GM12874 (cell line): ENCODE measurements around the gene ADD1.

Experiments
- CTCF ChIP-seq: IDR thresholded peaks from 2 replicates; pipeline ENCODE4 v1.5.1; 2011; ENCODE audit warnings: low read depth, mild to moderate bottlenecking, control low read depth, low read length, moderate library complexity; ENCODE audit not compliant: insufficient read depth

ADD1 gene

GRCh38 chr4:2804449-2804972, 39.1 kb upstream of the ADD1 start:
- no peak for TF ChIP-seq CTCF

DNA sequence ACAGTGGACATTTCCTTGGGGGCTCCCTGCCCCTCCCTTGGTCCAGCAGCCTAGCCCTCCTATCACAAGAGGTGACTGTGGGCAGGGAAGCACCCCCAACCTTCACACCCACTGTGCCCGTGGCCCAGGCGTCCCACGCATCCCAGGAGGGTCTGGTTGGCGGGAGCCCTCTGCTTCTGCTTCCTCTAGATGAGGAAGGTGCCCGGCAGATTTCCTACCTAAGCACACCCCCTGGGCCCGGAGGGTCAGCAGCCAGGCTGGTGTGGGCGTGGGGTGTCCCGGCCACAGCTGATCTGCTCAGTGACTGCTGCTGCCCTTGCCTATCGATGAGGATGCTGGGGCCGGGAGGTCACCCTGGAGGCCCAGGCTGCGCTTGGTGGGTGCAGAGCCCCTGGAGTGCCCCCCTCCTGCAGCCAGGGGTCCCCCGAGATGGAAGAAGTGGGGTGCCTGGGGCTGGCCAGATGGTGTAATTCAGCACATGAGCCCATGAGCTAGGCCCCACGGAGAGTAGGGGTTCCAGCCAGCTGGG, 38.6 kb upstream of the ADD1 start:
- no peak for TF ChIP-seq CTCF

GRCh38 chr4:2805712-2806389, 37.8 kb upstream of the ADD1 start:
- TF ChIP-seq CTCF = no peak

DNA sequence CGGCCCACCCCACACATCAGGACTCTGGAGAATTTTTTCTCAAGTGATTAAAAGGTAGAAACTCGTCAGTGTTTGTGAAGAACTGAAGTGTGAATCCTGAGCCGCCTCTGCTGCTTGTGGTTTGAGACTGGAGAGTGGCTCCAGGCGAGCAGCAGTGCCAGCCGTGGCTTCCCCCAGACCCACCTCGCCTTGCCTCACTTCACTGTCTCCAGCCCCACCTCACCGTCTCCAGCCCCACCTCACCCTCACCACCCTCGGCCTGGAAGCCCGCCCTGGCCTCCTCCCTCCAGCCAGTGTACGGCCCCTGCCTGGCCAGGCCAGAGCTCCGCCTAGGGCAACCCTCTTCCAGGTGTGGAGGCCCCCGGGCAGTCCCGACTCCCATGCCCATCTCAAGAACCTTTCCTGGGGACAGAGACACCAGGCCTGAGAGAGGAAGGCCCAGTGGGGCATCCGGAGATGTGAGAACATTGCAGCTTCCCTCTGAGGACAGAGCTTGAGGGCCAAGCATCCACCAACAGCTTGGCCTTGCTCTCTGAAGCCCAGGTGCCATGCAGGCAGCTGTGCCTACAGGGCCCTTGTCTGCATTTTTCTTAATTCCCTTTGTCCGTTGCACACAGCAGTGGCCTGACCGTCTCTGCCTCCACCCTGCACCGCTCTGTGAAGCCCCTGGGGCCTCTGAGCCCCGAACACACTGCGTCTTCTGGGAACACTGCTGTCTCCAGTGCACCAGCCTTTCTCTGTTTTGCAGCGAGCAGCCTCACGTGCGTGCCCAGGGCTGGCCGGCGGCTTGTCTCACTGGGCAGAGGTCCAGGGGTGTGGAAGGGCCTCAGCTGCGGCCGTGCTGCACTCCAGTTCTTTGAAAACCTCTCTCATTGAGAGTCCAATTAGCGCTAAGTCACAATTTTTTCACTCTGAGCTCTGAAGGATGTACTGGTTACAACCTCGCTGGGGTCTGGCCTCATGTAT, 37.0 kb upstream of the ADD1 start:
- no peak for TF ChIP-seq CTCF

DNA sequence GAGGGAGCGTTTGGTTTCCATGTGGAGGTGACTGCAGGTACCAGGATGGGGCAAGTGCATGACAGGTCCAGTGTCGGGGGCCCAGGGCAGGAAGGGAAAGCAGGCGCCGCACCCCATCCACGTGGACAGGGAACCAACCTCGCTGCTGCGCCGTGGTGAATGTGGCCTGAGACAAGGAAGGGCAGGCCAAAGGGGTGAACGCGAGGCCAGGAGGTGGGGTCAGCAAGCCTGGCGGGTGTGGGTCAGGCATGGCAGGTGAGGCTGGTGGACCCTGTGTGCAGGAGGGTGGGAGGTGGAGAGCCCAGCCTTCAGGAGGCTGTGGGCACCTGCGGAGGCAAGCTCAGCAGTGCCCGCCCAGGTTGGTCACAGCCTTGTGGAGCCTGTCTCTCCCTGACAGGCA, 36.1 kb upstream of the ADD1 start:
- no peak for TF ChIP-seq CTCF

- TF ChIP-seq CTCF = no peak
These were observed 35.6 kb upstream of the ADD1 start for GRCh38 chr4:2808001-2808400.

DNA sequence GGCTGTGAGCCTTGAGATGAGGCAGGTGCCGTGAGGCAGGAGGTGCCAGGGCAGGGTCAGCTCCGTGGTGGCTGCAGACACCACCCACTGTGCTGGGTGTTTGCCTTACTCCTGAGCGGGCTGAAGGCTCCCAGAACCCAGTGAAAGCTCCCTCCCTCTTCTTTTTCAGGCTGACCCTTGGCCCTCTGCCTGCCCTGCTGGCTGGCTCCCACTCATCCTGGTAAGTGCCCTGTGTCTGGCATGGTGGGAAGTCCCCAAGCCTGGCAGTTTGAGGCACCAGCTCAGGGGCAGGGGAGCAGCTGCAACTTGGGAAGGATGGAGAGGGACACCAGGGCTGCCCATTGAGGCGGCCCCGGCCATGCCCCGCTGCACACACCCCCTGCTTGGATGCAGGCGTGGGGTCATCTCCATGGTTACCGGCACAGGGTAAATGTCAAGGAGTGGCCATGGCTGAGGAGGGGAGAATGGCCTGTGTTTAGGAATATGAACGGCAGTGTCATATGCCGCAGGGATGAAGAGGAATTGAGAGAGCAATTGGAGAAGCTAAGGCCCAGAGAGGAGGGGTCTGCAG, 33.9 kb upstream of the ADD1 start:
- no peak for TF ChIP-seq CTCF
